ENCODE measurements around the gene CYP2U1. TPM values are rescaled to one million over a fixed set of nuclear protein-coding genes. Genes with fewer than 3 reads are reported as not detected.

CYP2U1 gene
- total and polyA plus RNA-seq, 2 of the 8 experiments (the other 6 are each of a cell fraction or from before 2014, with no cell fraction given): 3.1 to 5.0 TPM

DNA sequence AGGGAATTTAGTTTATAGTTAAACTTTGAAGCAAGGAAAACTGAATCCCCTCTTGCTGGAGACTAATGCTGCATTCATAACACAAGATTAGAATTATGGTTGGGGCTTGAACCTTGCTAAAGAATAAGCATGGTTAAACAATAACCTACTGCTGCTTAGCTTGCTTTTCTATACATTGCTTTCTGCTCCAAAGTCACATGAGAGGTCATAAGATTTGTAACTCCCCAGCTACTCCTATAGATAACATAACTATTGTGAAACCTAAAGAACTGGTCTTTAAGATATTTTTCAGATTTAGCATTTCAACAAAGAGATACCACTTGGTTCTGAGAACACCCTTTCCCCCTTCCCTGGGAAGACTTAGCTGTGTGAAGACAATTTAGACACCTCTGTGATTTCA lies 41.3 kb downstream of the CYP2U1 start:
- no peak overlapping the region for H2BK5ac ChIP-seq (ENCODE audit: low read depth, low read length)
- no peak overlapping the region for H4K8ac ChIP-seq (ENCODE audit: extremely low read depth, insufficient read depth, low read length)
- ChIA-PET POLR2A (ENCODE audit: partially characterized antibody) (no interaction called here), CTCF (ENCODE audit: partially characterized antibody) (interaction anchor here (0.9 kb wide), 1 partner anchor 235 kb away, joined by 3 read pairs; no protein-coding TSS in a partner anchor)
- H3K14ac ChIP-seq (ENCODE audit: insufficient read length): no peak overlapping the region
- H4K91ac ChIP-seq (replicated peaks; ENCODE audit: insufficient read length, low read length): no peak overlapping the region
- DNase-seq (ENCODE audit: low read depth in 1 of 2, low spot score in 2 of 2) (no peak), FAIRE-seq (no peak)
- no peaks in the 10 kb centered on the region for H3K27me3 ChIP-seq (replicated peaks in 1 of 4; ENCODE audit: control insufficient read depth in 3 of 4, extremely low read depth in 1 of 4, insufficient read depth in 3 of 4, low read length in 3 of 4)
- no peak overlapping the region for H2BK20ac ChIP-seq (ENCODE audit: low read length)
- no peaks in the 10 kb centered on the region for H3K79me2 ChIP-seq (ENCODE audit: control insufficient read depth in 1 of 2, insufficient read depth in 2 of 2, low read length in 2 of 2)
- no peak overlapping the region for H2BK15ac ChIP-seq (ENCODE audit: low read length)
- H3K18ac ChIP-seq (ENCODE audit: extremely low read depth, low read length): no peak overlapping the region
- no peak overlapping the region for H3K23ac ChIP-seq (ENCODE audit: insufficient read length)
- H2AK5ac ChIP-seq (ENCODE audit: low read depth, low read length): no peak overlapping the region
- H3K36me3 ChIP-seq (ENCODE audit: control insufficient read depth in 2 of 4, insufficient read depth in 4 of 4, low read length in 3 of 4): no peaks in the 10 kb centered on the region
- no peak for TF ChIP-seq BRCA1 (IDR thresholded peaks at IDR 0.05; ENCODE audit: low read depth, low read length)
- no peak for TF ChIP-seq BCL11A (IDR thresholded peaks at IDR 0.05; ENCODE audit: low read depth in 2 of 2, low read length in 2 of 2)
- TF ChIP-seq SP1 (IDR thresholded peaks at IDR 0.05; ENCODE audit: low read depth, low read length): no peak
- TF ChIP-seq KDM4A (IDR thresholded peaks at IDR 0.05; ENCODE audit: low read depth, low read length, severe bottlenecking): no peak
- TF ChIP-seq MAFK (IDR thresholded peaks at IDR 0.05; ENCODE audit: low read depth, low read length): no peak
- no peak for TF ChIP-seq KDM5A (IDR thresholded peaks at IDR 0.05; ENCODE audit: low read length)
- TF ChIP-seq SRF (IDR thresholded peaks at IDR 0.05; ENCODE audit: low read depth, low read length): no peak
- no peak overlapping the region for H3K27ac ChIP-seq (ENCODE audit: low read depth, low read length)
- H3K4me3 ChIP-seq (ENCODE audit: extremely low read depth in 1 of 4, insufficient read depth in 2 of 4, low read depth in 3 of 4, low read length in 4 of 4): no peak overlapping the region
- H2AFZ ChIP-seq (ENCODE audit: low read length): no peak overlapping the region
- no peaks in the 10 kb centered on the region for H4K20me1 ChIP-seq (replicated peaks in 1 of 2; ENCODE audit: control insufficient read depth in 1 of 2, insufficient read depth in 2 of 2, low read length in 2 of 2)
- H3K4me1 ChIP-seq (replicated peaks in 1 of 4; ENCODE audit: control insufficient read depth in 3 of 4, insufficient read depth in 4 of 4, low read length in 3 of 4): no peaks in the 10 kb centered on the region
- no peak overlapping the region for H4K5ac ChIP-seq (ENCODE audit: insufficient read length, low read depth, low read length)
- no peak overlapping the region for H2BK120ac ChIP-seq (replicated peaks; ENCODE audit: low read depth, low read length)
- no peak overlapping the region for H2BK12ac ChIP-seq (ENCODE audit: low read depth, low read length)
- H3K4me2 ChIP-seq (ENCODE audit: insufficient read depth in 1 of 2, low read depth in 2 of 2, low read length in 2 of 2): no peak overlapping the region
- no peak overlapping the region for H3K56ac ChIP-seq (replicated peaks; ENCODE audit: insufficient read length, low read depth, low read length)
- H3K79me1 ChIP-seq (ENCODE audit: low read depth, low read length): no peaks in the 10 kb centered on the region
- no peak overlapping the region for H3K4ac ChIP-seq (replicated peaks; ENCODE audit: insufficient read length, low read depth, low read length)
- H3K9ac ChIP-seq (replicated peaks in 1 of 4; ENCODE audit: extremely low read depth in 1 of 4, low read depth in 3 of 4, low read length in 3 of 4): no peak overlapping the region
- no peaks in the 10 kb centered on the region for H3K23me2 ChIP-seq (ENCODE audit: low read depth, low read length)
- no peaks in the 10 kb centered on the region for H3K9me3 ChIP-seq (ENCODE audit: insufficient read depth in 2 of 2, low read depth in 1 of 2, low read length in 1 of 2)

Measured in H1 (cell line).